RPMI8226 (cell line): ENCODE data around the gene CERS1.
A peak's percentile ranks its signal among the peaks of the same experiment; 100 is the strongest.

Experiments
- DNase-seq: peaks from one replicate; pipeline ENCODE4 v3.0.0-alpha.2; 2015

The CERS1 gene

DNA sequence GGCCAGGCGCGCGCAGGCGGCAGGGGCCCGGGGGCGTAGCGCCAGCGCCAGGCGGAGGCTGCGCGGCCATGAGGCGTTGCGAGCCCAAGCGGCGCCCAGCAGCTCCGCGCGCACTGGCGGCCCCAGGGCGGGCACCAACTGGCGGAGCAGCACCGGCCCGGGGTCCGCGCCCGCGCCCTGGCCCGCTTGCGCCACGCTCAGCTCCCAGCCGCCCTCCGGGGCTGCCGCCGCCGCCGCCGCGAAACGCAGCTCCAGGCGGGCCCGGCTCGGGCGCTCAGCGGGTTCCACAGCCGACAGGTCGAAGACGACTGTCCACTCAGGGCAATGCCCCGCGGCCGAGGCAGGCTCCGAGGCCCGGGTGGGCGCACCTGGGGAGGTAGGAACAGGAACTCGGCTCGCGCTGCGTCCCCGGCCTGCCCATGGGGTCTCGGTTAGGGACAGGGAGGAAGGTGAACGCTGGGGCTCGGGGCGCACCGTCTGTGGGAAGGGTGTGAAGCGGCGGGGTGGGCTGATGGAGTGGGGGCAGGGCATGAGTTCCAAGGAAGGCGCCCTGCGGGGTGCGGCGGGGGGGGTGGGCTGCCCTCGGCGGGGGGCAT, 26.8 kb downstream of the CERS1 start:
- no peak for DNase-seq

DNA sequence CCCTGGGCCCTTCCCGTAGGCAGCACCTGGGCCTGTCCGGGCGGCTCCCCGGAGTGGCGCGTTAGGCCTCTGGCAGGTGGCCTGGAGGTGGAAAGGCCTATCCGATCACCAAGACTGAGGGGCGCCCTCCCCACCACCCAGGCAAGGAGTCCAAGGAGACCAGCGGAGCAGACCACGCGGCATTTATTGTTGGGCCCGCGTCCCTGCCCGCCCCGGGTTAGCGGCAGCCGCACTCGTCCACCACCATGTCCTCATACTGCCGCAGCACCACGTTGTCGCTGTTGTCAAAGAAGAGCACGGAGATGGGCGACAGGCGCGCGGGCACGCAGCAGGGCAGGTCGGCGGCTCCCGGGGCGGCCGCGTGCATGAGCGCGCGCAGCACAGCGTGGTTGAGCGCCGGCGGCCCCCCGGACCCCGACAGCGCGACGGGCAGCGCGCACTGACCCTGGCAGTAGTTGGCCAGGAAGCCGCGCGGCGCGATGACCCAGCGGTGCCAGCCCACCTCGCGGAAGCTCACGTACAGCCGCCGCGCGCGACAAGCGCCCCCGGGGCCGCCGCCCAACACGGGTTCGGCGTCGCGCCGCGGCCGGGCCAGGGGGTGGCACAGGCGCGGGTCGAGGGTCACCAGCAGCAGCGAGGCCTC, 27.5 kb downstream of the CERS1 start:
- DNase-seq, result no peak

DNA sequence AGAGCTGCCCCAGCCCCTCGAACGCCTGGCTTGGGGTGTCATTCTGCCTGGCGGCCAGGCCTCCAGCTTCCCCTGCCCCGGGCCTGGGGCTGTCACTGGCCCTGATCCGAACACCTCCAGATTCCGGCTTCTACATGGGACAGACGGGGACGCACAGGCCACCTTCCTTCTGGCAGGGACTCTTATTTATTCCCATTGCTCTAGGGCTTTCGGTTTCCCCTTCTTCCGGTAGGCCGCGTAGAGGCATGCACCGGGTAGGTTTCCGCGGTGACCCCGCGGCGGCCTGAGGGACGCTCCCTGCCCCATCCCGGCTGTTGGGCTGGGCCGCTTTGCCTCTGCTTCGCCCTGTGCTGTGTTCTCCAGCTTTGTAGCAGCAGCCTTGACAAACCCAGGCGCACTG, 28.2 kb downstream of the CERS1 start:
- DNase-seq, result no peak

DNA sequence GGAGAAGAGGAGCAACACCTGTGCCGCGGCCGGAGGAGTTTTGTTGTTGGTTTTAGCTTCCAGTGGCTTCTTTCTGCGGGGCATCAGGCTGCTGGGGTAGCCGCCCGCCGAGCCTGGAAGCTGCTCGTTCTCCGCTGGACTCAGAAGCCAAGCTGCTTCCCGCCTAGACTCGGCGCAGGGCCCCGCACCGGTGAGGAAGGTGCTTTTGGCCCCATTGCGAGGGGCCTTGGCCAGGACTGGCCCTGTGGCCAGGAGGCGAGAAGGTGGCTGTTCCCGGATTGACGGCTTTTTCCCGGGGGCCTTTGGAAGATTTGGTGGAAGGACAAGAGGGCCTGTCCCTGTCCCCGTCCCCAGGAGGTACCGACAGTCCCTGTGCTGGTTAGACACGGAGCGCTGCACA, 28.8 kb downstream of the CERS1 start:
- no peak for DNase-seq

DNA sequence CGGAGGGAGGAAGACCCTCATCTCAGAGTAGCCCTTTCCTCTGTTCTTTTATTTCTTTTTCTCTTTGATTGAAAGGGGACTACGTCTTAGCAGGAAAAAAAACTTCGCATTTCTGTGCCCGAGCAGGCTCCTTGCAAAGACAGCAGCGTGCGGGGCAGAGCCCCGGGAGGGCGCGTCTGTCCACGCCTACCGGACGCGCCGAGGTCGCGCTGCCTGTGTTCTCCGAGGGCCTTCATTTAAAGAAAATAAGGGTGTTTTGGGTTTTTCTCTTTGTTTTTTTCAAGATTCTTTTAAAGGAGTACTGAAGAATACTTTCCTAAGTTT, 29.2 kb downstream of the CERS1 start:
- no peak for DNase-seq

DNA sequence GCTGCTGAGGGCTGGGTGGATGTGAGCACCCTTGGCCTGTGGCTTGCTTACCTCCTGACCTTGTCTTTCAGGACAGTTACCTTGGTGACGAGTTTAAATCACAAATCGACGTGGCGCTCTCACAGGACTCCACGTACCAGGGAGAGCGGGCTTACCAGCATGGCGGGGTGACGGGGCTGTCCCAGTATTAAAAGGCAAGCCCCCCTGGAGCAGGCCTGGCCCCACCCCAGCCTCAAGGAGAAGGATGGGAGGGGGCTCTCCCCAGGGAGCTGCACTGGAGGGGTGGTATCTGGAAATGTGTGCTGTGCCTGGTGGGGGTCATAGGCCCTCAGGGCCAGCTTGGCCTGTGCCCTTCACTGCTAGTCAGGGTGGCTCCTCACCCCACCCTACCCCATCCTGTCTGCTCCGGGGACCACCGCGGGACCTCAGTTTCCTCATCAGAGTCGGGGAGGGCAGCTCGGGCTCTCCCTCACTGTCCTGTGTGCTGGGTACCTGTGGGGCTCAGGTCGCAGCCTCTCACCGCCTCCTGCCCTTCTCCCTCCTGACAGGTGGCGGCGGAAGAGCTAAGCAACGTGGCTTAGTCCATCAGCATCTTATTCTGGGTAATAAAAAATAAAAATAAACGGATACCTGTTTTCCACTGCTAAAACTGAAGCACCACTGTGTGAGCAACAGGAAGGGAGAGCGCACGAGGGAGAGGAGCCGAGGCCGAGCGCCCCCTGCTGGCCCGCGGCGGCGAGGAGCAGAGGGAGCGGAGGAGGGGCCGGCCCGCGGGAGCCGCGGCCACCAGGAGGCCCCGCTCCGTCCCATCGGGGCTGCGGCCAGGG, 29.8 kb downstream of the CERS1 start:
- DNase-seq, result no peak

DNA sequence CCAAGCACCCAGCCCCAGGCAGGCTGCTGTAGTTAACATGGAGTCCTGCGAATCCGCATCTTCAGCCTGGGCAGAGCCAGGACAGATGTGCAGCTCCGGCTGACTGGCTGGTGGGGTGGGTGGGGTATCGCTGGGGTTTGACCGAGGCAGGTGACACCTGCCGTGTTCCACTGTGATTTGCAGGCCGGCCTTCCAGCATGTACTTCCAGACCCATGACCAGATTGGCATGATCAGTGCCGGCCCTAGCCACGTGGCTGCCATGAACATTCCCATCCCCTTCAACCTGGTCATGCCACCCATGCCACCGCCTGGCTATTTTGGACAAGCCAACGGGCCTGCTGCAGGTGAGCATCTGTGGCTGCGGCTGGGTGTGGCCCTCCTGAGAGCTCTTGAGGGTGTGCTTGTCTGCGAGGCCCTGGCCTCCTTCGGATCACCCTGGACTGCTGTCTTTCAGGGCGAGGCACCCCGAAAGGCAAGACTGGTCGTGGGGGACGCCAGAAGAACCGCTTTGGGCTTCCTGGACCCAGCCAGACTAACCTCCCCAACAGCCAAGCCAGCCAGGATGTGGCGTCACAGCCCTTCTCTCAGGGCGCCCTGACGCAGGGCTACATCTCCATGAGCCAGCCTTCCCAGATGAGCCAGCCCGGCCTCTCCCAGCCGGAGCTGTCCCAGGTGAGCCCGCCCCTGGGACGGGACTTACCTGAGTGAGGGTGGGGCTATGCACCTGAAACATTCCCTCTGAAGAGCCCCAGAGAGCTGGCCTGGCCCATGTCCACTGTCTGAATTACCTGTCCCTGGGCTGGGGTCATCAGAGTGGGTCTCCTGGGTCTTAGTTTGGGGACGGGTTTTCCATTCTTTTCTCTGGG, 30.6 kb downstream of the CERS1 start:
- DNase-seq, result no peak

DNA sequence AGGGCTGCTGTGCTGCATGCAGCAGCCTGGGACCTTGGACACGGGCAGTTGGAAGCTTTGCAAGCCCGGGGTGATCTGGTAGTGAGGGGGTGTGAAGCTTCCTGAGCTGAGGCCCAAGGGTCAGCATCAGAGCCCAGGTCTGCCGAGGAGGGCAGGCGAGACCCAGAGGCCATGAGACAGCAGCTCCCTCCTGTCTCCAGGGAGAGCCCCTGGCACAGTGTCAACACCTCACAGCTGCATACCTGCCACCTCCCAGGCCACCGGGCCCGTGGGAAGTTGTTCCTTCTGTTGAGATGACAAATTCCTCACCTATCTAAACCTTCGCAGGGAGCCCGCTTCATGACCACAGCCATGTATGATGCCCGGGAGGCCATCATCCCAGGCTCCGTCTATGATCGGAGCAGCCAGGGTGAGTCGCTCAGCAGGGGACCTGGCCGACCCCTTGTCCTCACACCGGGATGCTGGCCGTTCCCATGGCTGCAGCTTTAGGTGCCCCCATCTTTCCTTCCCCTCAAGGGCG, 32.1 kb downstream of the CERS1 start:
- DNase-seq, result no peak

DNA sequence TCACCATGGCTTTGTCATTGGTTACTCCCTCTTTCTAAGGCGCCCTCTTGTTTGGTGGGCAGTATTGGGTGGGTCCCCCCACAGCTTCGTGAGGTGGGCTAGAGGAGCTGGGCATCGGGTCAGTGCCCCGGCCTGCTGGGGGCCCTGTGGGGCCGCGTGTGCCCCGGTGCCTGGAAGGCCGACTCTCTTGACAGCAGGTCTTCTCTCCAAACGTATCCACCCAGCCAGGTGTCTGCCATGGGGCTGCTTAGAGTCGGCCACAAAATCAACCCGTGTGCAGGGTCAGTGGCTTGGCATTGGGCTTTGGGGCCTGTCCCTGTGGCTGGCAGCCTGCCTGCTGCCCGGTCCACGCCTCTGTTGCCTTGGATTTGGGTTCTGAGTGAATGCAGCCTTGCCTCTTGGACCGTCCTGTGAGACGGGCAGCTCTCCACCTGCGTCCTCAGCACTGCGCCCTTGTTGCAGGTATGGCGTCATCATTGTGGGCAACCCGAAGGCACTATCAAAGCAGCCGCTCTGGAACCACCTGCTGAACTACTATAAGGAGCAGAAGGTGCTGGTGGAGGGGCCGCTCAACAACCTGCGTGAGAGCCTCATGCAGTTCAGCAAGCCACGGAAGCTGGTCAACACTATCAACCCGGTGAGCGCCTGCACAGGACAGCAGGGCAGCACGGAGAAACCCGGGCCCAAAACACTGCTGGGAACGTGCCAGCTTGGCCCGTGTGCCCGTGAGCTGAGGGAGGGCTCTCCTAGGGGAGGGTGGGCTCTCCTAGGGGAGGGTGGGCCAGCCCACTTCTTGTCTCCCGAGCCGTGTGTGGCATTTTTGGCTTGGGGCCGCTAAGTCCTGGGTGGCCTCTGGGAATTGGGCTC, 32.7 kb downstream of the CERS1 start:
- DNase-seq, result no peak

DNA sequence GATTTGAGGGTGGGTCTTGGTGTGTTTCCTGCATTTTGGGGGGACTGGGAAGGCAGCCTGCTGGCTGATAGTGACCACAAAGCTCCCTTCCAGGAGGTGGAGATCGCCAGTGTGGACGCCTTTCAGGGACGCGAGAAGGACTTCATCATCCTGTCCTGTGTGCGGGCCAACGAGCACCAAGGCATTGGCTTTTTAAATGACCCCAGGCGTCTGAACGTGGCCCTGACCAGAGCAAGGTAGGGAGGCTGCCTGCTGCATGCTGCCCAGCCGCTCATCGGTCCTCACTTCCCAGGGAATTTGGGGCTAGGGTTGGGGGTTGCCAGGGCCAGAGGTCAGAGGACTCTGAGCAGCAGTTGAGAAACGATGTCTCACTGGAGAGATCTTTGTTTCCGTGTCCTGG, 34.0 kb downstream of the CERS1 start:
- DNase-seq, result no peak

DNA sequence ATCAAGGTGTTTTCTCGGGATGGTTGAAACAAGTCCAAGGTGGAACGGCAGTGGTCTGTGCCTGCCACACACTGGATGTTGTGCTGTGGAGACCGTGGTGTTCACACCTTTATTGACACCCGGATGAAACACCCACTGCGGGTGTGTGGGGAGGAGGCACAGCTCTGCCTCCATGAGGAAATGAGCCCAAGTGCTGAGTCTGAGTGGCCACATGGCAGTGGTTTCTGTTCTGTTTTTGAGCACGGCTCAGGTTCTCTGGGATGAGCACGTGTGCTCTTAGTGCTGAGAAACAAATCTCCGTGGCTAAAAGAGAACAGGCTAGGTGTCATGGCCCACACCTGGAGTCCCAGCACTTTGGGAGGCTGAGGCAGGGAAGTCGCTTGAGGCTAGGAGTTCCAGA, 34.7 kb downstream of the CERS1 start:
- DNase-seq, result peak; percentile 88

DNA sequence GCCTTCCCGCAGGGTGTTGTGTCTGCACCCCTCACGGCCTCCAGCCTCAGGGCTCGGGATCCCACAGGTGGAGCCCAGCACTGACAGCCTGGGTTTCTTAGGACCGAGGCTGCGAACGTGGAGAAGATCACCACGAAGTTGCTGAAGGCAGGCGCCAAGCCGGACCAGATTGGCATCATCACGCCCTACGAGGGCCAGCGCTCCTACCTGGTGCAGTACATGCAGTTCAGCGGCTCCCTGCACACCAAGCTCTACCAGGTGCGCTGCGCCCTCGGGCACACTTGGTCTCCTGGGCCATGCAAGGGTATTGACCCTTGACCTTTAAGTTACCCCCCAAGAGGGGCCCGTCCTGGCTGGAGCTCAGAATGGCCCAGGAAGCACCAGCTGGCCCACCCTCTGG, 35.2 kb downstream of the CERS1 start:
- DNase-seq, result no peak

DNA sequence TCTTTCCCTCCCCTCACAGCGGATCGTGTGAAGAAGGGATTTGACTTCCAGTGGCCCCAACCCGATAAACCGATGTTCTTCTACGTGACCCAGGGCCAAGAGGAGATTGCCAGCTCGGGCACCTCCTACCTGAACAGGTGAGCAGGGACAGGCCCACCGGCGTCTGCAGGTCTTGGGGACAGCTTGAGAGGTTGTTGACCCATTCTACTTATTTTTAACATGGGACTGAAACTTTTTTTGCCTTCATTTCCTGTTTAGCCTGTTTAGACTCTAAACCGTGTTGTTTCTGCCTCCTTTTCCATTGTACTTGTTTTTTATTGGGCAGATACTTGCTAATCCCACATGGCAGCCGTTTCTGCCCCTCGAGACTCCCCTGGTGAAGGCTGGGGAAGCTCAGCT, 35.7 kb downstream of the CERS1 start:
- no peak for DNase-seq

DNA sequence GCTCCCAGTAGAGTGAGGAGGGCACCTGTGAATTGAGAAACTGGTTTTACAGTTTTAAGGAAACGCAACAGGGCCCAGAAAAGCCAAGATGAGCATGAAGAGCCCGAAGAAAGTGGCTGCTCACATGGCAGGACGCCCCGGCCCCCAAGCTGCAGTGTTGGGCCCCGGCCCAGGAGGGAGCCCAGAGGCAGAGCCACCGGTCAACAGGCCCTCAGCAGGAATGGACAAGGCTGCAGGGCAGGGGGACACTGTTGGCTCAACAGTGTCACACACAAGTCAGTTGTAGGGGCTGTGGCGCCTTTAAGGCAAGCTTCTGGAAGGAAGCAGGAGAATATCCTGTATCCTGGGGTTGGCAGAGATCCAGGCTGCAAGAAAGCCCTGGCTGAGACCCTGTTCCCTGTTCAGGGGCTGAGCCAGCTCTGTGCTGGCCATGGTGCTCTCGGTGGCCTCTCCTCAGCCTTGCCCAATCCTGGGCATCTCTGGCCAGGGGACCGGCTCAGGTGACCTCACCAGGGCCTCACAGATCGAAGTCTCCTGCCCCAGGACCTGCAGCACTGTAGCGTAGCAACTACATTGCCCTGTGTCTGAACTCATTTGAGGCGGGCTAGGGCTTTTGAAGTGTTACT, 36.2 kb downstream of the CERS1 start:
- DNase-seq, result no peak

DNA sequence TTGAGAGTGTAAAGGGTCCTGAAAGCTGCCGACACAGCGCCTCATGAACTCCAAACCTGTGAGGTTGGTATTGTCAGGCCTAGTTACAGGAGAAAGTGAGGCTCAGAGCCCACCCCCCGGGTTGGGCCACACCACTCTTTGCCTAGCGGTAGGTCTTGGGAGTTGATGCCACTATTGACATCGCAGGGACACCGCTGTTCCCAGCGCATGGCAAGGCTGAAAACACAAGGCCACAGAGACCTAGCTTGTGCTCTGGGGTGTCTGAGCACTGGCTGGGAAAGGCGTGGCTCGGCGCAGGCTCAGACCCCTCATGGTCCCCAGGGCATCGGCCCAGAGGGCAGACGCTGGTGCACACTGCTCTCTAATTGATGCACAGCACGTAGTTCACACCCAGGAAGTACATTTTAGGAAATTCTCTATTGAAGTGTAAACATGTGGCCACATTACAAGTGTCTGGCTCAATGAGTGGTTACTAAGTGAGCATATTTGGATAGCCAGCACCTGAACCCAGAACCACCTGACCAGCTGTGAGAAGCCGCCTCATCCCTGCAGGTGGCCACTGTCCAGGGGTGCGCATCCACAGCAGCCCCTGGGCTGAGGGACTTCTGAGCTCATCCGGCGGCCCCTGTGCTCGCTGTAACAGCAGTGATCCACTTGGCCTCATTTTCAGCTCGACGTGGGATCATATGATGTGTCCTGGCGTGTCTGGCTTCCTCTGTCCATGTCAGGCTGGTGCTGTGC, 36.9 kb downstream of the CERS1 start:
- DNase-seq, result no peak

DNA sequence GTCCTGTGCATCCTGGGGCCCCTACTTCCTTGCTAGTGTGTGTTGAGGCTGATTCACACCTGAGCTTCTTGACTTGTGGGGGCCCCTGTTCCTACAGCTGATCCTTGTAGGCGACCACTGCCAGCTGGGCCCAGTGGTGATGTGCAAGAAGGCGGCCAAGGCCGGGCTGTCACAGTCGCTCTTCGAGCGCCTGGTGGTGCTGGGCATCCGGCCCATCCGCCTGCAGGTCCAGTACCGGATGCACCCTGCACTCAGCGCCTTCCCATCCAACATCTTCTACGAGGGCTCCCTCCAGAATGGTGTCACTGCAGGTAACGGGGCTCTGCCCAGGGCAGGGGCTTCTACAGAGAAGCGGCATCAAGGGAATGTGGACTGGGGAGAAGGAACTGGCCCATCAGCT, 38.7 kb downstream of the CERS1 start:
- no peak for DNase-seq

DNA sequence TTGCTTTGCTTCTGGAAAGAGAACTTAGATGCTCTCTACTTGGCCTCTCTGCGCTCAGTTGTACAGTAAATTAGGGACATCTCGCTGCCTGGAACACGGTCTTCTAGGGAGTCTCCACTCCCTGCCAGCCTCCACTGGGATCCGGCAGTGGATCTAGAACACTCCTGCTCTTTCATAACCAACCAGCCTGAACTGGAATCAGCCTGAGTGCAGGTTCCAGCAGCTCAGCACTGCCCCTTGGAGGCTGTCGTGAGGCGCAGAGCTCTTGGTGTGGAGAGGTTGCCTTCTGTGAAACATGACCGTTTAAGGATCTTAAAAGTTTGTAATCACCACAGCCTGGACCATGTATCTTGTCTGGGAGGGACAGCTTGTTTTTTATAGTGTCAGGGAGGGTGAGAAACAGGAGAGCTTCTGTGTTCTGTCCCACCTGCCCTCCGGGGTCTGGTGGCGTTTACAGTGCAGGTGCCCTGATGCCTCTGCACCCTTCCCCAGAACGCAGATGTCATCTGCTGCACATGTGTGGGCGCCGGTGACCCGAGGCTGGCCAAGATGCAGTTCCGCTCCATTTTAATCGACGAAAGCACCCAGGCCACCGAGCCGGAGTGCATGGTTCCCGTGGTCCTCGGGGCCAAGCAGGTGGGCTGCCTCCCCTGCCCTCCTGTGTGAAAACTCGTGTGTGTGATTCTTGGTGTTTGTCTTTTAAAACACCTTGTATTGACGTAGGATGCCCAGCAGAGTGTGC, 39.4 kb downstream of the CERS1 start:
- DNase-seq, result no peak

DNA sequence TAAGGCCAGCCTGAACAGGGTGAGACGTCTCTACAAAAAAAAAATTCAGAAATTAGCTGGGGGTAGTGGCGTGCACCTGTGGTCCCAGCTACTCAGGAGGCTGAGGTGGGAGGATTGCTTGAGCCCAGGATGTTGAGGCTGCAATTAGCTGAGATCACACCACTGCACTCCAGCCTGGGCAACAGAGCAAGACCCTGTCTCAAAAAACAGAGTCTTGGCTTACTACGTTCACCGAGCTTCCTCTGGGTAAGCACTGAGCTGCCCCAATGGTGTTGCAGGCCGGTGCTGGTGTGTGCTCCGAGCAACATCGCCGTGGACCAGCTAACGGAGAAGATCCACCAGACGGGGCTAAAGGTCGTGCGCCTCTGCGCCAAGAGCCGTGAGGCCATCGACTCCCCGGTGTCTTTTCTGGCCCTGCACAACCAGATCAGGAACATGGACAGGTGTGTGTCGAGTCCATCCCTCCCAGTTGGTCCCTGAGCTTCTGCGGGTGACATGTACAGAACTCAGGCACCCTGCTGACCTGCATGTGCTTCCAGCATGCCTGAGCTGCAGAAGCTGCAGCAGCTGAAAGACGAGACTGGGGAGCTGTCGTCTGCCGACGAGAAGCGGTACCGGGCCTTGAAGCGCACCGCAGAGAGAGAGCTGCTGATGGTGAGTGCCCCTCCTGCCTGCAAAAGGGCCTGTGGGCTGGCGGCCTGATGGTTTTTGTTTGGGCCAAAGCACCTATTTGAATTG, 40.1 kb downstream of the CERS1 start:
- no peak for DNase-seq

DNA sequence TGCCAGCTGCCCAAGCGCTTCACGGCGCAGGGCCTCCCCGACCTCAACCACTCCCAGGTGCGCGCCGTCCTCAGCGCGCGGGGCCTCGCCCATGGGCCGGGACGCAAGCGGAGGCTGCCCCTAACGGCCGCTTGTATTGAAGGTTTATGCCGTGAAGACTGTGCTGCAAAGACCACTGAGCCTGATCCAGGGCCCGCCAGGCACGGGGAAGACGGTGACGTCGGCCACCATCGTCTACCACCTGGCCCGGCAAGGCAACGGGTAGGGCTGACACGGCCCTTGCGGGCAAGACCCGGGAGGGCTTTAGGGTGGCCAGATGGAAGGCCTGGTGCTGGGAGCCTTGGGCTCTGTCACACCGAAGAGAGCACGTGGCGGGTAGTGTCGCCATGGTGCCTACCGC, 41.0 kb downstream of the CERS1 start:
- no peak for DNase-seq
